ENCODE results near the gene MLN. TPM values are rescaled to one million over a fixed set of nuclear protein-coding genes. Genes with fewer than 3 reads are reported as not detected.

The MLN gene
- polyA plus RNA-seq, 4 donors = 1.3 to 2.4 (median 1.5) TPM

DNA sequence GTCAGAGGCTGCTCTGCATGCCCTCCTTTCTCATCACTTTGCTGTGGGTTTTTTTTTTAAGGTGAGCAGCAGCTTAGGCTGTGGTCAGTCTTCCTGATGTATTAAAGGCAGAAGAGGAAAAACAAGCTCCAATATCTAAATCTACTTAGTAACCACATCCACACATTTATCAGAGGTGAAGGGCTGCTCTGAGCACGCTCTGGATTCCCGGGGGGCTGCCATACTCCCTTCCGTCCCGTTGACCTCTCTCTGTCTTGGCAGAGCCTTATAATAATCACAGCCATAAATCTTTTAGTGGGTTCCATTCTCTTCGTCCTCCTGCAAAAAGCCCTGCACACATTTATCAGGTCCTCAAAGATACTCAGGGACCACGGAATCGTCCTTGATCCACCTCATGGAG is 12.2 kb downstream of the MLN start:
- no peak for DNase-seq (ENCODE audit: low read depth in 4 of 4, low spot score in 2 of 4)

DNA sequence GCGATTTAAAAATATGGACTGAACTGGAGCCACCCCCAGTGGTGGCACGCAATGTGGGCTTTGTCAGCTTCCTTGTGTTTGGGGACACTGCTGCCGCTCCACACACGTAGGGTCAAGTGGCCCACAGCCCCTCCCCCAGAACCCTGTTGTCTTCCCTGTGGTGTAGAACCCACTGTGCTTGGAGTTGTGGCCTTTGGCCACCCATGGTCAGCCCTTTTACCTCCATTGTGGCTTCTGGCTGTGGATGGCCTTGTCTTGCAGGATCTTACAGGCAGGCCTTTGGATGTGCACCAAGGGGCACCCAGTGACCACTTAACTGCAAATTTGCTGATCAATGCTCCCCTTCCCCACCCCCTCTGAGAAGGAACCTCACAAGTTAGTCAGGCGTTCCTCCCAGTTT is 12.9 kb downstream of the MLN start:
- DNase-seq (ENCODE audit: low read depth in 4 of 4, low spot score in 2 of 4) = no peak

GRCh38 chr6:33790379-33790778 is 13.4 kb downstream of the MLN start:
- DNase-seq (ENCODE audit: low read depth in 4 of 4, low spot score in 2 of 4) = no peak

DNA sequence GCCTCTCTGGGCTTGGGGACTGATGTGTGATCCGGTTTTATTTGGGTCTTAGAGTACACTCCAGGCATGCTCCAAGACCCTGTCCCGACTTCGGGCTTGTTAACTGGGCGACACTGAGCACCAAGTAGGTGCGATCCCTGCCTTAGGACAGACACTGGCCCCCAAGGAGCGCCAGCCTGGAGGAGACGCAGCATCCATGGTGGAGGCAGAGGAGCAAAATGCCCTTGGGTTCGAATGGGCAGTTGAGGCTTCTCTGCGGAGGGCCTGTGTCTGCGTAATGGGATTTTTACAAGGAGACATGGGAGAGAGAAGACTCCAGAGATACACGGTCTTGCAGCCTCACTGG is 14.3 kb downstream of the MLN start:
- no peak for DNase-seq (ENCODE audit: low read depth in 4 of 4, low spot score in 2 of 4)

- peak; percentile 65 to 90 (median 86) for DNase-seq (ENCODE audit: low read depth in 4 of 4, low spot score in 2 of 4)
Observed at GRCh38 chr6:33788694-33789549, 14.9 kb downstream of the MLN start, which contains the start of gene LEMD2. Gene LEMD2, minus strand, starts transcription at chr6:33789130. Its CDS starts 14 bp downstream, at chr6:33789116.

DNA sequence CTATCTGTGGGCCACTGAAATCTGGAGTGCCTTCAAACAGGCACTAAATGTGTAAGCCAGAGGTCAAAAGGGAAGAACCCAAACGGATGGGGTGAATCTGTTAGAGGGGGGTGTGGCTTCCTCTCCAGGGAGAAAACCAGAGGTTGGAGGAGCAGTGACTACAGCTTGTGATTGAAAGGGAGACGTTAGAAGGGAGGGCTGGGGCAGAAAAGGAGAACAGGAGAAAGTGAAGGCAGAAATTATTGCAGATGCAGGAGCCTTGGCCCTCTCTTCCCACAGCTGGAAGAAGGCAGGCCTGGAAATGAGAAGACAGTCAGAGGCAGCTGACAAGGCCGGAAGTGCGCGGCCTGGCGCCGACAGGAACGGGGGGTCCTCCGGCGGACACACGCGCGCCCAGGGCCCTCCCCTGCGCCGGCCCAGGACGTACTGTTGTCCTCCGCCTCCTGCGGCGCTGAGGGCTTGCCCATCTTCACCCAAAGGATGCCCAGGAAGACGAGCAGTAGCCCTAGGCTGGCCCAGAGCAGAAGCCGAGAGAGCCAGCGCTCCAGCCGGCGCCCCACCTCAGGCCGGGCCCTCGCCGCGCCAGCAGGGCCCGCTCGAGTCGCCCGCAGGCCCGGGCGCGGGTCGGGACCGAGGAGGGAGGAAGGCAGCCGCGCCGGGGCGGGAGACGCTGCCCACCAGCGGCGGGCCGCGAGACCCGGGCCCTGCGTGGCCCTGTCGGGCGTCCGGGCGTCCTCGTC is 15.7 kb downstream of the MLN start:
- DNase-seq (ENCODE audit: low read depth in 4 of 4, low spot score in 2 of 4) = peak in 2 of 4 donors; percentile 11 to 58

GRCh38 chr6:33787346-33787953 is 16.4 kb downstream of the MLN start:
- no peak for DNase-seq (ENCODE audit: low read depth in 4 of 4, low spot score in 2 of 4)

GRCh38 chr6:33786736-33787135 is 17.1 kb downstream of the MLN start:
- no peak for DNase-seq (ENCODE audit: low read depth in 4 of 4, low spot score in 2 of 4)

- DNase-seq (ENCODE audit: low read depth in 4 of 4, low spot score in 2 of 4) = no peak
Observed at GRCh38 chr6:33785778-33786177, 18.0 kb downstream of the MLN start.

DNA sequence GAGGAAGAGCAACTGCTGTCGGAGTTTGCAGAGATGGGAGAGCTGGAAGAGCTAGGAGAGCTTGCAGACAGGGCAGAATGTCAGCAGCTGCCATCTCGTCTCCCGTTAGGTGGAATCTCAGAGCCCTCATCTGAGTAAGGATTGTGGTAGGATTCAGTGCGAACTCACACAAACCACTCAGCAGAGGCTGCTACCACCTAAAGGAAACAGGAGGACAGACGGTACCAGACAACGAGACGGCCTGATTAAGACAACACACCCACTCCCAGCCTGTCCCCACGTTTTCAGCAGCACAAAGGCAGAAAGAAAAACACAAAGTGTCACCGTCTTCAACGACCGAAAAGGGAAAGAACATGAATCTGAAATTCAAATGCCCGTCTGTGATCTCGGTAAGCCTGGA is 19.0 kb downstream of the MLN start:
- no peak for DNase-seq (ENCODE audit: low read depth in 4 of 4, low spot score in 2 of 4)

- DNase-seq (ENCODE audit: low read depth in 4 of 4, low spot score in 2 of 4) = no peak
Observed at GRCh38 chr6:33783781-33784520, 19.9 kb downstream of the MLN start.

DNA sequence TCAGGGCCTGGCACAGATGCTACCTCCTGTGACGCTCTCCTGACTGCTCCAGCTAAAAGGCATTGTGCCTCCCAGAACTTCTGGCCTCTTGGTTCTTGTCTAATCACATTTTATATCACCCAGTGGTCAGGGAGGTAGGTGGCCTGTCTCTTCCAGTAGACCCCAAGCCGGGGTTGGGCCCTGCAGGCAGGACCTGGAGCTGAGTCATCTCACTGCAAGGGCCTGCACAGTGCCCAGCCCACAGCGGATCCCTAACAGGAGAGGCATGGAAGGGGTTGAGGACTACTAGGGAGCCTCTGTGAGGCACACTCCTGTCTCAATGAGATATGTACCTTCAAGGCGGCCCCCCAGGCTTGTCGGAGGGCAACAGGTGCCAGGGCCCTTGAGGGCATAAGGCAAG is 21.2 kb downstream of the MLN start:
- DNase-seq (ENCODE audit: low read depth in 4 of 4, low spot score in 2 of 4) = no peak

DNA sequence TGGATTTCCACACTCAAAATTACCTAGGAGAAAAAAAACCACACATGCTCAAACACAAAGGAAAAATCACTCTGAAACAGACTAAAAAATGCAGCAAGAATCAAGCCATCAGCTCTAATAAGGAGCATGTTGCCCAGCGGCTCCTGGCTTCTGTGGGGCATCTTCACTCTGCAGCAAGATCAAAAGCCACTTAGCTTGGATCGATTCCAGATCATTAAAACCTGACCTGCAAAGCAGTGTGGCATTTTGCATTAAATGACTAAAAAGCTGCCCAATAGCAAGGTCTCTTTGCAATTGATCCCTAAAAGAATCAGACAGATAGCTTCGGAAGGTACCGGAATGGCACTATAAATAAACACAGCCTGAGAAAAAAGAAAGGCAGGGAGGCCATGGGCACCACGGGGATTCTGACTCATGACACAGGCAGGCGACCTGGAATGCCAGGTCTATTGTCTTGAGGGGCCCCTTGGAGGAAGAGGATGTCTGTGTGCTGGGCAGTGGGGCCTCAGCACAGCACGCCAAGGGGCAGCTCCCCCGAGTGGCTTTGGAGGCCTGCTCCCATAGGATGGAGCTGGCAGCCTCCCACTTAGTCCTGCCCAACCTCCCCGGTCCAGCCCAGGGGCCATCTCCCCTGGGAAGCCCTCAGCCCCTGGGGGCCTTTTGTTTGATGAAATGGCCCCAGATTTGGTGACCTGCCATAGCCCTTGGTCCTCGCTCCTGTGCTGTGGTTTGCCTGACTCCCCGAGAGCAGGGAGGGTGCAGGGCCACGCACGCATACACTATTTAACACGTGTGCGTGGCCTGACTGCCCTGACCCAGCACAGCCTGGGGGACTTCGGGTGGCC is 22.4 kb downstream of the MLN start:
- DNase-seq (ENCODE audit: low read depth in 4 of 4, low spot score in 2 of 4) = no peak

- DNase-seq (ENCODE audit: low read depth in 4 of 4, low spot score in 2 of 4) = no peak
Observed at GRCh38 chr6:33779895-33780294, 23.9 kb downstream of the MLN start.

DNA sequence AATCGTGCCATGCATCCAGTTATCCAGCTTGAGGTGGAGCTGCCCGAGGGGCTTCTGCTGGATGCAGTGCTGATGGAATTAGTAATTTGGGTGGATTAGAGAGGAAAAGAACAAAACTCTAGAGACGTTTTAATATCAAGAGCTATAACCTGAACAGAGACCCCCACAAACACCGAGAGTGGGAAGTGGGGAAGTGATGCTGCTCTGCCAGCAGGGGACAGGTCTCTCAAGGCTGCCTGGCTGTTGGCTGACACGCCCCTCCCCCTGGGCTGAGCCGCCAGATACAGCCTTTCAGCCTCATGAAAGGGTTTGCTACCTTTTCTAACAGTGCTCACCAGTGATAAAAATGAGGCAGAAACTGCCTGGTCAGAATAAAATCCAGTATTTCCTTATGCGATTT is 24.5 kb downstream of the MLN start:
- no peak for DNase-seq (ENCODE audit: low read depth in 4 of 4, low spot score in 2 of 4)

DNA sequence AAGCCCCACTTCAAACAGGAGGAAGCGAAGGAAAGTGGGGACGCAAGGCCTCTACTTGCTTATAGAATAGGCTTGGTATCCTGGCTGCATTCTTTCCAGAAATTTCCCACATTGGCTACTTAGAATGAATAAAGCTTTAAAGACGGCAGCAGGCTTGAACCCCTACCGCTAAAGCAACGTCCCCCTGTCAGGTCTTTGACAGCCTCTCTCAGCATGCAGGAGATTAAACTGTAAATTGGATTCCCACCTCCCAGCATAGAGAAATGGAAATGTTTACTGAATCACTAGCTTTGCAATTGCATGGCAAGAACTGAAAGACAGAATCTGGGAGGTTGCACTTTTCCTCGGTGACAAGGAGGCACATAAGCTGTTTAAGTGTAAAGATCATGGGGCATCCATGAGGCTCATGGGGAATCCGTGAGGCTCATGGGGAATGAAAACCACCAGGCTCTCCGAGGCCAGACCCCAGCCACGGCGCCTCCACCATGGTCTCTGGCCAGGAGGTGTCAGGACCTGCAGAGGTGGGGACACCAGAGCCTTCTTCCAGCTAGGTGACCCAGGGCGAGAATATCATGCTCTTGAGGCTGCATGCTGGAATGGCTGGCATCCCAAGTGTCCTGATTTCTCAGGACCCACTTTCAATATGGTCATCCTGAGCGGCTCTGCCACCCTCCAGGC is 25.2 kb downstream of the MLN start:
- no peak for DNase-seq (ENCODE audit: low read depth in 4 of 4, low spot score in 2 of 4)

GRCh38 chr6:33777398-33778388 is 26.1 kb downstream of the MLN start:
- DNase-seq (ENCODE audit: low read depth in 4 of 4, low spot score in 2 of 4) = no peak

DNA sequence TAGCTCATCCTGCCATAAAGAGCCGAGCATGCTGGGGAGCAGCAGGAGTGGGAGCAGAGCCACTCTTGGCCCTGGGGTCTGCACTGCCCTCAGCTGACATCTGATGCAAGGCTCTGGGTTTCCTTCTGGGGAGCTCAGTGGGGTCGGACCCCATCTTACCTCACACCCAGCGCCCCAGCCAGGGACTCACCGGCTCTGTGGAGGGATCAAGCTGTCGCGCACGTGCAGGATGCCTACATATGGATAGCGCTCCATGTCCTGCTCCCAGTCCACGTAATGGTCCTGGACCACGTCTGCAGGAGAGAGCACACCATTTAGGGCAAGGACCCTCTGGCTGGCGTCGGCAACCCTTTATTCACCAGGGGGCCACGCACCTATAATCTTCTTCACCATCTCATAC is 27.0 kb downstream of the MLN start:
- no peak for DNase-seq (ENCODE audit: low read depth in 4 of 4, low spot score in 2 of 4)

All from left renal cortex interstitium (tissue), 4 donors.